ENCODE results near the gene SPACA7.

The SPACA7 gene

GRCh38 chr13:112428704-112429103 is 52.5 kb downstream of the SPACA7 start:
- no peak for TF ChIP-seq FOXM1 (IDR thresholded peaks at IDR 0.05; ENCODE audit: borderline replicate concordance, low read depth)
- TF ChIP-seq RAD21 (IDR thresholded peaks at IDR 0.05; ENCODE audit: low read depth) = no peak
- TF ChIP-seq TEAD4 (IDR thresholded peaks at IDR 0.05) = no peak
- no peak for TF ChIP-seq REST (IDR thresholded peaks at IDR 0.05; ENCODE audit: low read depth)
- TF ChIP-seq TAF1 (IDR thresholded peaks at IDR 0.05; ENCODE audit: low read depth) = no peak
- TF ChIP-seq MAX (IDR thresholded peaks at IDR 0.05) = no peak
- TF ChIP-seq ZBTB7A (IDR thresholded peaks at IDR 0.05; ENCODE audit: low read depth) = no peak
- TF ChIP-seq TCF12 (IDR thresholded peaks at IDR 0.05; ENCODE audit: low read depth) = no peak
- TF ChIP-seq CREB1 (IDR thresholded peaks at IDR 0.05; ENCODE audit: low read depth) = no peak
- no peak for TF ChIP-seq USF1 (IDR thresholded peaks at IDR 0.05)
- TF ChIP-seq NFIC (IDR thresholded peaks at IDR 0.05) = no peak
- no peak for TF ChIP-seq EP300 (IDR thresholded peaks at IDR 0.05; ENCODE audit: borderline replicate concordance)
- TF ChIP-seq EGR1 (IDR thresholded peaks at IDR 0.05) = no peak
- no peak for TF ChIP-seq YY1 (IDR thresholded peaks at IDR 0.05; ENCODE audit: low read depth)
- TF ChIP-seq CEBPB (IDR thresholded peaks at IDR 0.05) = no peak

- TF ChIP-seq NFIC (IDR thresholded peaks at IDR 0.05) (no peak), RAD21 (IDR thresholded peaks at IDR 0.05; ENCODE audit: low read depth) (no peak), EGR1 (IDR thresholded peaks at IDR 0.05) (no peak), TAF1 (IDR thresholded peaks at IDR 0.05; ENCODE audit: low read depth) (no peak), REST (IDR thresholded peaks at IDR 0.05; ENCODE audit: low read depth) (no peak), TCF12 (IDR thresholded peaks at IDR 0.05; ENCODE audit: low read depth) (no peak), USF1 (IDR thresholded peaks at IDR 0.05) (no peak)
These were observed 55.6 kb downstream of the SPACA7 start for GRCh38 chr13:112431734-112432133.

- TF ChIP-seq FOXM1 (IDR thresholded peaks at IDR 0.05; ENCODE audit: borderline replicate concordance, low read depth) (no peak), RAD21 (IDR thresholded peaks at IDR 0.05; ENCODE audit: low read depth) (no peak), YY1 (IDR thresholded peaks at IDR 0.05; ENCODE audit: low read depth) (no peak), ZBTB7A (IDR thresholded peaks at IDR 0.05; ENCODE audit: low read depth) (no peak), NFIC (IDR thresholded peaks at IDR 0.05) (no peak)
These were observed 57.9 kb downstream of the SPACA7 start for GRCh38 chr13:112434032-112434431.

- TF ChIP-seq RAD21 (IDR thresholded peaks at IDR 0.05; ENCODE audit: low read depth) = no peak
- TF ChIP-seq NFIC (IDR thresholded peaks at IDR 0.05) = no peak
- TF ChIP-seq ZBTB7A (IDR thresholded peaks at IDR 0.05; ENCODE audit: low read depth) = no peak
- TF ChIP-seq YY1 (IDR thresholded peaks at IDR 0.05; ENCODE audit: low read depth) = no peak
- no peak for TF ChIP-seq FOXM1 (IDR thresholded peaks at IDR 0.05; ENCODE audit: borderline replicate concordance, low read depth)
- TF ChIP-seq TEAD4 (IDR thresholded peaks at IDR 0.05) = no peak
- no peak for TF ChIP-seq USF1 (IDR thresholded peaks at IDR 0.05)
These were observed 58.9 kb downstream of the SPACA7 start for GRCh38 chr13:112434937-112435523.

GRCh38 chr13:112435973-112436372 is 59.8 kb downstream of the SPACA7 start:
- no peak for TF ChIP-seq CEBPB (IDR thresholded peaks at IDR 0.05)
- no peak for TF ChIP-seq REST (IDR thresholded peaks at IDR 0.05; ENCODE audit: low read depth)
- TF ChIP-seq TEAD4 (IDR thresholded peaks at IDR 0.05) = no peak
- no peak for TF ChIP-seq FOXM1 (IDR thresholded peaks at IDR 0.05; ENCODE audit: borderline replicate concordance, low read depth)
- no peak for TF ChIP-seq MAX (IDR thresholded peaks at IDR 0.05)
- TF ChIP-seq USF1 (IDR thresholded peaks at IDR 0.05) = 0 out of 2 replicates have a peak, but pooled peaks have one; percentile 12
